Kidney capillary endothelial cell (primary cell): ENCODE data around the gene CACNA1H.

Experiments used
- DNase-seq: peaks from one replicate; pipeline ENCODE4 v3.0.0-alpha.2; 2018; ENCODE audit warnings: low spot score

Gene CACNA1H

GRCh38 chr16:1152651-1153259 is at the start of gene CACNA1H:
Gene CACNA1H, plus strand, starts transcription at chr16:1153106. Its CDS starts 632 bp downstream, at chr16:1153738.
- DNase-seq = no peak

DNA sequence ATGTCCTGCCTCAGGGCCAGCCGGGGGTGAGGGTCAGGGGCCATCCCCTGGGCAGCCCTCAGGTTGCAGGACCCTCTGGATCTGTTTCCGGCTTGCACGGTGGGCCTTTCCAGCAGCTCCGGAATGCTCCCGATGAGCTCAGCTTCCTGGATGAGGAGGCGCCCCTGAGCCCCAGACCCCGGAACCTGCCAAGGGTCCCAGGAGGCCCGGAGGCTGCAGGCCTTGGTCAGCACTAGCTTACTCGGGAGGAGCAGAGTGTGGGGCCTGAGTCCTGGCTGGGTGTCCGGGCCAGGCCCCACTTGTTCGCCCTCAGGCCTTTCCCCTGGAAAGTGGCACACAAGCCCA is 49.3 kb upstream of the CACNA1H start:
- no peak for DNase-seq

- peak; percentile 49 for DNase-seq
Measured at GRCh38 chr16:1105888-1106620, 46.9 kb upstream of the CACNA1H start.

DNA sequence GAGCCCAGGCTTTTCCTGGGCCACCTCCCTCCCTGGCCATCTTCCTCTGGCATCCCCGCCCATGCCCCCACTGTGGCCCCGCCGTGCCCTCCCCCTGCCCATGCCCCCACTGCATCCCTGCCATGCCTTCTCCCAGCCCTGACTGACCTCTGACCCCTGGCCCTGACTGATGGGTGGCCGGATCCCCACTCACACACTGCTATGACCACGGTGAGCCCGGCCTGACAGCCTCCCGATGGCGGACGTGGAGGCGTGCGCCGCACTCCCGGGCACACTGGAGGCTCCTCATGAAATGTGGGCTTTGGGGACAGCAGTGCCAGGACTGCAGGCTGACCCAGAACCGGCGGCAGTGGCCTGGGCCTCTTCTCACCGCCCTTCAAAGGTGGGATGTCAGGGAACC is 46.2 kb upstream of the CACNA1H start:
- DNase-seq = no peak

GRCh38 chr16:1107141-1107540 is 45.8 kb upstream of the CACNA1H start:
- DNase-seq = no peak

GRCh38 chr16:1107731-1108130 is 45.2 kb upstream of the CACNA1H start:
- no peak for DNase-seq

DNA sequence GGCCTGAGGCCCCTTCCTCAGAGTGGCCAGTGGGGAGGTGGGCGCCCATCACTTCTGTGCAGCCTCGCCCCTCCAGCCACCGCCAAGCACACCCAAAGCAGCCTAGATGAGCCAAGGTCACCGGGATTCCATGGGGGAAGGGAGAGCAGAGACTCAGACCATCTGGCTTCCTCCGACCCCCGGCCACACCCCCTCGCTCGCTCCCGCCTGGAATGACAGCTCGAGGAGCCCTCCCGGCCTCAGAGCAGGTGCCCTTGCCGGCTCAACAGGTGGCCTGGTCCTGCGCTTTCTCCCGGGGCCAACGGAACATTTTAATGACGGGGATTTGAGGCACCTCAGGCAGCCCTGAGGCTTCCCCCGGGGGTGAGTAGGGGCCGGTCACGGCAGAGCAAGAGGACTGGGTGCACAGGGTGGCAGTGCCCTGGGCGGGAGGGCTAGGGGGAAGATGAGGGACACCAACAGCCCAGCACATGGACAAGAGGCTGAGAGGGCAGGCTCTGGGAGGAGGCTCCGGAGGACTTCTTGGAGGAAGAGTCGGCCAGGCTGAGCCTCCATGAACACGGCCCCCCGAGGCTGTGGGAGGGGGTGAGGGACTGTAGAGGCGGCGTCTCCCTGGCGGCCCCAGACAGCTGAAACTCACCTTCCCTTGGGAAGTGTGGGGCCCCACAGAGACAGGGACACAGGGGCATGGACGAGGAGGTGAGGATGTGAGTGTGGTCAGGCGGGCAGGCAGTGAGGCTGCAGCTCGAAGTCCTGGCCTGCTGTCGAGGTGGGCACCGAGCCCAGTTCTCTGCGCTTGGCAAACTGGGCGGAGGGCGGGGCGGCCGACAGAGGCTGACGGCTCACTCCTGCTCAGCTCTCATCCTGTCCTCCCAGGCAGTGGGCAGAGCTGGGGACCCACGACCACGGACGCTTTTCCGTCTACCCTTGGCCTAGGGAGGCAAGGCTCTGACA is 44.3 kb upstream of the CACNA1H start:
- DNase-seq = no peak

GRCh38 chr16:1109648-1110047 is 43.3 kb upstream of the CACNA1H start:
- DNase-seq = no peak

DNA sequence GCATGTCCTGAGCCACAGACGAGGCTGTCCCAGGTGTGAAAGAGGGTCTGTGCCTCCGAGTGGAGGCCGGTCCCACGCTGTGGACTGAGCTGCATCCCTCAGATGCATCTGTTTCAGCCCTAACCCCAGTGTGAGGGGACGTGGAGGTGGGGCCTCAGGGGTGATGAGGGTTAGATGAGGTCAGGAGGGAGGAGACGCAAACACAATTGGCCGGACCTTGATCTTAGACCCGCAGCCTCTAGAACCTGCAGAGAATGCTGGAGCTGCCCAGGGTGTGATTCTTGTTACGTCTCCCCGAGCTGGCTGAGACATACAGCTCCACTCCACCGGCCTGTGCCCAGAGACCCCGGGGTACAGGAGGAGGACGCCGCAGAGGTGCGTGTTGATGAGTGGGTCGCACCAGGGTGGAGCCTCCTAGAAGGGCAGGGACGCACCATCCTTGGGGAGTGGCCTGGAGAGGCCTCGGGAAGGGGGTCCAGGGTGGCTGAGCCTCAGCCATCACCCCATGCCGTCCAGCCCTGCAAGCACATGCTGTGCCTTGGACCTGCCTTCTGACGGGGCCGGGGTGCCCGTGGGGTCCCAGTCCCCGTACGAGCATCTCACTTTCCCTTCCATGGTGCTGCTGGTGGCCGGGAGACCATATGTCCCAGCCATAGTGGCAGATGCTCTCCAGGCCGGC is 40.3 kb upstream of the CACNA1H start:
- no peak for DNase-seq

DNA sequence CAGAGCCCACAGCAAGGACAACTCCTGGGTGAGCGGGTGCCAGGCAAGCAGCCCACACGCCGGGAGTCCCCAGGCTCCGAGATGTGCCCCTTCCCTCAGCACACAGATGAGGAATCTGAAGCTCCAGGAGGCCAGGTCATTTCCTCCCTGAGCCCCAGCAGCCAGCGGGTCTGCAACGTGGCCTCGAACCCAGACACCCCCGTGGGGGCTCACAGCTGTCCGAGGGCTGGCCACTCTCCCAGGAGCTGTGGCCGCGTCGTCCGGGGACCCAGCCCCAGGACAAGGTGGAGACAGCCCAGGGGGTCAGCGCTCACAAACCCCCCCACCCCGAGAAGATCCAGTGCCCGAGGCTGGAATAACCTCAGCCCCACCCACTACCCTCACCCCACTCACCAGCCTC is 39.4 kb upstream of the CACNA1H start:
- DNase-seq = no peak

- no peak for DNase-seq
Measured at GRCh38 chr16:1113889-1114526, 38.9 kb upstream of the CACNA1H start.

GRCh38 chr16:1116693-1117077 is 36.2 kb upstream of the CACNA1H start:
- DNase-seq = no peak

- no peak for DNase-seq
Measured at GRCh38 chr16:1117176-1117900, 35.6 kb upstream of the CACNA1H start.

DNA sequence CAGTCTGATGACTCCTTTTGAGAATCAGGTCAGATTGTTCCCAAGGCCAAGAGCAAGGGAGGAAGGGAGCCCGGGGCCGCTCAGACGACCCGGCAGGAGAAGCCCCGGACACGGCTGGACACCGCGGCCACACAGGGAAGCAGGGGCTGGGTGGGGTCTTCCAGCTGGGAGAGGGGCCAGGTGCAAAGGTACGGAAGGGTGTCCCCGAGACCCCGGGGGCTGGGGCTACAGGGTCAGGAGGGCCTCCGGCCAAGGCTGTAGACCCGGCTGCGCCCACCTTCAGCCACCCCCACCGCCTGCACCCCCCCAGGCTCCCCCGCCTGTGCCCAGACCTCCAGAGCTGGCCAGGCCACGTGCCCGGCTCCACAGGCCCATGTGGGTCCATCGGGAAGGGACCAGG is 35.0 kb upstream of the CACNA1H start:
- DNase-seq = no peak

GRCh38 chr16:1119129-1119528 is 33.8 kb upstream of the CACNA1H start:
- DNase-seq = no peak

GRCh38 chr16:1119766-1120576 is 32.9 kb upstream of the CACNA1H start:
- no peak for DNase-seq

- DNase-seq = no peak
Measured at GRCh38 chr16:1120577-1120941, 32.3 kb upstream of the CACNA1H start.

GRCh38 chr16:1121009-1121408 is 31.9 kb upstream of the CACNA1H start:
- no peak for DNase-seq

GRCh38 chr16:1121601-1122397 is 31.1 kb upstream of the CACNA1H start:
- no peak for DNase-seq

GRCh38 chr16:1122398-1122765 is 30.5 kb upstream of the CACNA1H start:
- no peak for DNase-seq
